Endothelial cell of umbilical vein (primary cell): ENCODE data around the gene CD200. TPM values are rescaled to one million over a fixed set of nuclear protein-coding genes. Genes with fewer than 3 reads are reported as not detected.

Experiments
- BruUV-seq: library from RNA; stranded (reverse); fragments of 400-500 nt; replicated peaks from 2 replicates; lab custom pipeline; 2021; lab: Mats Ljungman, UMichigan
- CTCF ChIA-PET: fragments of 300-600, 350-600 bp; sonication (Branson Sonifier 250); formaldehyde crosslinking; loops from one replicate; lab custom pipeline; 2021; ENCODE audit warnings: antibody characterized with exemption, inconsistent platforms; lab: Charles Lee
- POLR2A ChIA-PET: fragments of 300-600, 350-600 bp; sonication (Branson Sonifier 250); formaldehyde crosslinking; loops from one replicate; lab custom pipeline; 2021; ENCODE audit warnings: antibody characterized with exemption, inconsistent platforms; lab: Charles Lee
- DNase-seq: peaks from one replicate; pipeline ENCODE4 v3.0.0-alpha.2; 2011; ENCODE audit warnings: low read depth, low spot score
- FAIRE-seq: peaks from 2 replicates; lab custom pipeline; 2011; peaks lifted over from hg19 to GRCh38; lab: Jason Lieb, UNC
- H2AFZ ChIP-seq: 2 replicates; pipeline ENCODE4 v1.6.0; 2012; ENCODE audit warnings: low read depth, low read length, control low read depth, inconsistent platforms
- H3K27ac ChIP-seq: 2 replicates; pipeline ENCODE4 v1.5.1; 2011; ENCODE audit warnings: low read depth, mild to moderate bottlenecking, control low read depth, low read length, moderate library complexity; ENCODE audit not compliant: insufficient read depth
- H3K27me3 ChIP-seq, 2 experiments: 2 replicates each; pipeline versions ENCODE4 v1.6.0 to v1.6.1; 2011; ENCODE audit warnings: low read length in 2 of 2, mixed read lengths in 1 of 2; ENCODE audit not compliant: control insufficient read depth in 2 of 2, insufficient read depth in 2 of 2
- H3K36me3 ChIP-seq, 2 experiments: 2 replicates in 1 of 2; 3 replicates in 1 of 2; pipeline ENCODE4 v1.5.1; 2011; ENCODE audit warnings: low read length in 2 of 2, mild to moderate bottlenecking in 1 of 2, moderate library complexity in 1 of 2; ENCODE audit not compliant: control insufficient read depth in 2 of 2, insufficient read depth in 2 of 2; ENCODE audit errors: extremely low read depth in 1 of 2
- H3K4me1 ChIP-seq: 3 replicates; pipeline ENCODE4 v1.5.1; 2011; ENCODE audit warnings: mild to moderate bottlenecking, low read length; ENCODE audit not compliant: control insufficient read depth, insufficient read depth; ENCODE audit errors: extremely low read depth
- H3K4me2 ChIP-seq: 2 replicates; pipeline ENCODE4 v1.6.1; 2011; ENCODE audit warnings: low read length, control low read depth, mixed read lengths; ENCODE audit not compliant: insufficient read depth
- H3K4me3 ChIP-seq, 3 experiments: fragments of 200-600 bp in 1 of 3; sonication (generic), shearing (Covaris generic) in 1 of 3; replicated peaks in 1 of 3; 2 replicates each; pipeline ENCODE4 v1.5.1; 2011 to 2016; ENCODE audit warnings: control low read depth in 3 of 3, low read length in 3 of 3, mild to moderate bottlenecking in 2 of 3, inconsistent platforms in 1 of 3, low read depth in 1 of 3, moderate library complexity in 1 of 3; ENCODE audit not compliant: insufficient read depth in 1 of 3
- H3K79me2 ChIP-seq: 2 replicates; pipeline ENCODE4 v1.6.0; 2012; ENCODE audit warnings: low read length, inconsistent platforms; ENCODE audit not compliant: control insufficient read depth, insufficient read depth
- H3K9ac ChIP-seq: replicated peaks from 2 replicates; pipeline ENCODE3; 2011; ENCODE audit warnings: low read length, control low read depth; ENCODE audit not compliant: insufficient read depth; ENCODE audit errors: extremely low read depth
- H3K9me1 ChIP-seq: replicated peaks from 3 replicates; pipeline ENCODE4 v1.6.0; 2011; ENCODE audit warnings: mild to moderate bottlenecking, low read length; ENCODE audit not compliant: control insufficient read depth, insufficient read depth; ENCODE audit errors: extremely low read depth
- H3K9me3 ChIP-seq: replicated peaks from 2 replicates; pipeline ENCODE4 v1.5.1; 2012; ENCODE audit warnings: low read length, inconsistent platforms; ENCODE audit not compliant: control insufficient read depth, insufficient read depth
- H4K20me1 ChIP-seq: replicated peaks from 2 replicates; pipeline ENCODE3; 2011; ENCODE audit warnings: mild to moderate bottlenecking, low read length; ENCODE audit not compliant: control insufficient read depth, insufficient read depth; ENCODE audit errors: extremely low read depth
- EZH2 ChIP-seq: IDR thresholded peaks from 2 replicates; pipeline ENCODE4 v1.6.1; 2012; ENCODE audit warnings: borderline replicate concordance, low read depth, mild to moderate bottlenecking, moderate library complexity, low read length, inconsistent platforms; ENCODE audit not compliant: severe bottlenecking
- FOS ChIP-seq: IDR thresholded peaks from 2 replicates; pipeline ENCODE4 v1.6.1; 2011; ENCODE audit warnings: mild to moderate bottlenecking, low read length, moderate library complexity, borderline replicate concordance; ENCODE audit not compliant: insufficient read depth
- GATA2 ChIP-seq: IDR thresholded peaks from 2 replicates; pipeline ENCODE4 v1.7.0; 2011; ENCODE audit warnings: low read depth, mild to moderate bottlenecking, moderate library complexity, mixed read lengths, low read length; ENCODE audit not compliant: insufficient read length, insufficient read depth
- JUN ChIP-seq: IDR thresholded peaks from 2 replicates; pipeline ENCODE4 v1.6.1; 2011; ENCODE audit warnings: borderline replicate concordance, low read depth; ENCODE audit not compliant: insufficient read length, insufficient read depth
- MAX ChIP-seq: IDR thresholded peaks from 2 replicates; pipeline ENCODE4 v1.6.1; 2011; ENCODE audit not compliant: insufficient read depth, insufficient read length
- MYC ChIP-seq: IDR thresholded peaks from one replicate; pipeline ENCODE4 v1.6.1; 2011; ENCODE audit warnings: mild to moderate bottlenecking, low read depth, low read length
- POLR2A ChIP-seq: IDR thresholded peaks from 2 replicates; pipeline ENCODE4 v1.6.1; 2012; ENCODE audit warnings: low read depth, mild to moderate bottlenecking, control low read depth, low read length
- POLR2AphosphoS5 ChIP-seq: IDR thresholded peaks from 2 replicates; pipeline ENCODE4 v1.6.1; 2012; ENCODE audit warnings: low read depth, mild to moderate bottlenecking, control low read depth, low read length, moderate library complexity; ENCODE audit not compliant: insufficient read depth
- dilution Hi-C: fragments of 300-500 bp; cut with MboI; formaldehyde crosslinking; loops from one replicate; pipeline ENCODE4 v1.15.0; 2019; ENCODE audit warnings: low sequenced_read_pairs; ENCODE audit not compliant: extremely low pct_ligation_motif_present
- intact Hi-C: fragments of 100-400 bp; cut with micrococcal nuclease; formaldehyde crosslinking; loops from one replicate; pipeline ENCODE4 v1.10.0; 2022
- polyA plus RNA-seq, 4 experiments: library from polyadenylated mRNA; depleted of rRNA in 3 of 4; stranded (reverse) in 3 of 4; unstranded in 1 of 4; fragments of >200 nt; gene quantifications; 2 replicates each; pipeline versions ENCODE4 v1.2.1 to v1.2.3, GENCODE V29; 2011 to 2012; ENCODE audit warnings: missing spikeins in 1 of 4
- total RNA-seq: library from RNA; stranded (reverse); gene quantifications from 2 replicates; pipeline ENCODE4 v1.2.3, GENCODE V29; 2021
- TF ChIP-seq, protein P1 (sequence below), 2 donors: IDR thresholded peaks; 1 replicate in 1 of 2; 2 replicates in 1 of 2; pipeline ENCODE4 v1.5.1; 2011; ENCODE audit warnings: low read length in 2 of 2, mild to moderate bottlenecking in 2 of 2, moderate library complexity in 2 of 2, control low read depth in 1 of 2, inconsistent platforms in 1 of 2, low read depth in 1 of 2; ENCODE audit not compliant: insufficient read depth in 1 of 2; ENCODE audit errors: extremely low read depth in 1 of 2

CD200 gene
- total and polyA plus RNA-seq, 2 donors (not counting 3 experiments of a cell fraction or from before 2014, with no cell fraction given) = 8.1 to 8.2 TPM

- Histone ChIP-seq H3K4me3 (no peak overlapping the region), H3K4me2 (no peak overlapping the region), H3K9me1 (no peaks in the 10 kb centered on the region), H4K20me1 (no peaks in the 10 kb centered on the region), H2AFZ (no peak overlapping the region), H3K9ac (no peak overlapping the region), H3K9me3 (peaks cover 3% of the 10 kb centered on the region), H3K27ac (peak overlapping the region; percentile 98), H3K36me3 (no peaks in the 10 kb centered on the region), H3K27me3 (no peaks in the 10 kb centered on the region), H3K4me1 (peaks cover 48% of the 10 kb centered on the region), H3K79me2 (no peaks in the 10 kb centered on the region)
- BruUV-seq = no TSS peak
- TF ChIP-seq MAX = no peak
- no peak for TF ChIP-seq GATA2
- TF ChIP-seq EZH2 = no peak
- no peak for TF ChIP-seq MYC
- FAIRE-seq (no peak), DNase-seq (no peak)
- intact Hi-C loops (loop anchor here (5.0 kb wide), 1 partner anchor 45 kb away; no protein-coding TSS in a partner anchor), dilution Hi-C loops (no loop called here)
- POLR2A ChIA-PET = no interaction called here
- CTCF ChIA-PET = interaction anchor here (0.8 to 2.0 kb wide), 2 partner anchors 12 to 45 kb away, joined by 3 to 11 read pairs; no protein-coding TSS in a partner anchor
Observed at GRCh38 chr3:112392393-112393359, 59.7 kb downstream of the CD200 start.

GRCh38 chr3:112393360-112393728 lies 60.4 kb downstream of the CD200 start:
- H3K9ac ChIP-seq = no peak overlapping the region
- H3K79me2 ChIP-seq = no peaks in the 10 kb centered on the region
- ChIA-PET CTCF (no interaction called here), POLR2A (no interaction called here)
- no peak overlapping the region for H3K27ac ChIP-seq
- H4K20me1 ChIP-seq = no peaks in the 10 kb centered on the region
- H3K27me3 ChIP-seq = no peaks in the 10 kb centered on the region
- no peak overlapping the region for H3K4me3 ChIP-seq
- TF ChIP-seq GATA2 = no peak
- no peak for TF ChIP-seq MYC
- TF ChIP-seq POLR2A = no peak
- no peak for TF ChIP-seq FOS
- no peak for TF ChIP-seq POLR2AphosphoS5
- no peak for TF ChIP-seq EZH2
- TF ChIP-seq, protein P1, sequence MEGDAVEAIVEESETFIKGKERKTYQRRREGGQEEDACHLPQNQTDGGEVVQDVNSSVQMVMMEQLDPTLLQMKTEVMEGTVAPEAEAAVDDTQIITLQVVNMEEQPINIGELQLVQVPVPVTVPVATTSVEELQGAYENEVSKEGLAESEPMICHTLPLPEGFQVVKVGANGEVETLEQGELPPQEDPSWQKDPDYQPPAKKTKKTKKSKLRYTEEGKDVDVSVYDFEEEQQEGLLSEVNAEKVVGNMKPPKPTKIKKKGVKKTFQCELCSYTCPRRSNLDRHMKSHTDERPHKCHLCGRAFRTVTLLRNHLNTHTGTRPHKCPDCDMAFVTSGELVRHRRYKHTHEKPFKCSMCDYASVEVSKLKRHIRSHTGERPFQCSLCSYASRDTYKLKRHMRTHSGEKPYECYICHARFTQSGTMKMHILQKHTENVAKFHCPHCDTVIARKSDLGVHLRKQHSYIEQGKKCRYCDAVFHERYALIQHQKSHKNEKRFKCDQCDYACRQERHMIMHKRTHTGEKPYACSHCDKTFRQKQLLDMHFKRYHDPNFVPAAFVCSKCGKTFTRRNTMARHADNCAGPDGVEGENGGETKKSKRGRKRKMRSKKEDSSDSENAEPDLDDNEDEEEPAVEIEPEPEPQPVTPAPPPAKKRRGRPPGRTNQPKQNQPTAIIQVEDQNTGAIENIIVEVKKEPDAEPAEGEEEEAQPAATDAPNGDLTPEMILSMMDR (IDR thresholded peaks at IDR 0.05; ENCODE audit: extremely low read depth in 1 of 2, insufficient read depth in 1 of 2, low read depth in 1 of 2, low read length in 2 of 2) = no peak
- no peak for TF ChIP-seq MAX
- no peak for TF ChIP-seq JUN
- intact Hi-C loops (loop anchor here (5.0 kb wide), 1 partner anchor 44 kb away; no protein-coding TSS in a partner anchor), dilution Hi-C loops (no loop called here)
- H3K36me3 ChIP-seq = no peaks in the 10 kb centered on the region
- no peak overlapping the region for H3K4me2 ChIP-seq
- H3K9me1 ChIP-seq = no peaks in the 10 kb centered on the region
- H3K9me3 ChIP-seq = peaks cover 3% of the 10 kb centered on the region
- no peak overlapping the region for H2AFZ ChIP-seq
- H3K4me1 ChIP-seq = peaks cover 48% of the 10 kb centered on the region
- DNase-seq = no peak
- FAIRE-seq = no peak
- BruUV-seq = no TSS peak
